GM21528 (cell line): Measurements from ENCODE around the gene TAOK3.
"Not testable (repeated sequence)": the region's sequence is repeated elsewhere in the genome, so short reads cannot be mapped to it uniquely, and the experiment has no call there.

Experiments used
- ATAC-seq: cut with Tn5 transposase; IDR thresholded peaks from one replicate; pipeline ENCODE4 v1.9.1; 2021; ENCODE audit warnings: mild to moderate bottlenecking, moderate library complexity; ENCODE audit not compliant: unreplicated experiment, low FRiP score

TAOK3 gene

GRCh38 chr12:118374126-118374725 lies 1.5 kb upstream of the TAOK3 start:
- no peak for ATAC-seq

- no peak for ATAC-seq
Observed at GRCh38 chr12:118373616-118374015, 909 bp upstream of the TAOK3 start.

- ATAC-seq, result no peak
Observed at GRCh38 chr12:118371321-118372282, 1.1 kb downstream of the TAOK3 start.

- ATAC-seq, result no peak
Observed at GRCh38 chr12:118370601-118371000, 2.1 kb downstream of the TAOK3 start.

GRCh38 chr12:118368821-118369220 lies 3.9 kb downstream of the TAOK3 start:
- ATAC-seq, result no peak

- ATAC-seq, result no peak
Observed at GRCh38 chr12:118361889-118362288, 10.8 kb downstream of the TAOK3 start.

- no peak for ATAC-seq
Observed at GRCh38 chr12:118361092-118361404, 11.7 kb downstream of the TAOK3 start.

- no peak for ATAC-seq
Observed at GRCh38 chr12:118359541-118359915, 13.2 kb downstream of the TAOK3 start.

- ATAC-seq, result no peak
Observed at GRCh38 chr12:118358612-118359540, 13.8 kb downstream of the TAOK3 start.

GRCh38 chr12:118358008-118358359 lies 14.7 kb downstream of the TAOK3 start:
- no peak for ATAC-seq

- peak; percentile 60 for ATAC-seq
Observed at GRCh38 chr12:118357257-118358007, 15.3 kb downstream of the TAOK3 start.

- no peak for ATAC-seq
Observed at GRCh38 chr12:118356809-118357256, 15.9 kb downstream of the TAOK3 start.

GRCh38 chr12:118355843-118356242 lies 16.9 kb downstream of the TAOK3 start:
- ATAC-seq, result no peak

GRCh38 chr12:118354903-118355302 lies 17.8 kb downstream of the TAOK3 start:
- no peak for ATAC-seq

- not testable (repeated sequence) for ATAC-seq
Observed at GRCh38 chr12:118354503-118354902, 18.2 kb downstream of the TAOK3 start.

GRCh38 chr12:118353721-118354120 lies 19.0 kb downstream of the TAOK3 start:
- ATAC-seq, result no peak

GRCh38 chr12:118350908-118351559 lies 21.7 kb downstream of the TAOK3 start:
- no peak for ATAC-seq

GRCh38 chr12:118347916-118348315 lies 24.8 kb downstream of the TAOK3 start:
- no peak for ATAC-seq

- ATAC-seq, result peak; percentile 72
Observed at GRCh38 chr12:118346895-118347294, 25.8 kb downstream of the TAOK3 start.

- no peak for ATAC-seq
Observed at GRCh38 chr12:118345355-118345754, 27.4 kb downstream of the TAOK3 start.
